Measurements from ENCODE around the gene TMEM208. TPM values are rescaled to one million over a fixed set of nuclear protein-coding genes. Genes with fewer than 3 reads are reported as not detected.

Gene TMEM208
- total RNA-seq, 1 donor, result 27.5 TPM

GRCh38 chr16:67234180-67234597 is 7.3 kb downstream of the TMEM208 start:
- DNase-seq (ENCODE audit: low read depth in 2 of 3, low spot score in 2 of 3), result no peak

- DNase-seq (ENCODE audit: low read depth in 2 of 3, low spot score in 2 of 3), result no peak
Observed at GRCh38 chr16:67235816-67236562, 9.1 kb downstream of the TMEM208 start.

DNA sequence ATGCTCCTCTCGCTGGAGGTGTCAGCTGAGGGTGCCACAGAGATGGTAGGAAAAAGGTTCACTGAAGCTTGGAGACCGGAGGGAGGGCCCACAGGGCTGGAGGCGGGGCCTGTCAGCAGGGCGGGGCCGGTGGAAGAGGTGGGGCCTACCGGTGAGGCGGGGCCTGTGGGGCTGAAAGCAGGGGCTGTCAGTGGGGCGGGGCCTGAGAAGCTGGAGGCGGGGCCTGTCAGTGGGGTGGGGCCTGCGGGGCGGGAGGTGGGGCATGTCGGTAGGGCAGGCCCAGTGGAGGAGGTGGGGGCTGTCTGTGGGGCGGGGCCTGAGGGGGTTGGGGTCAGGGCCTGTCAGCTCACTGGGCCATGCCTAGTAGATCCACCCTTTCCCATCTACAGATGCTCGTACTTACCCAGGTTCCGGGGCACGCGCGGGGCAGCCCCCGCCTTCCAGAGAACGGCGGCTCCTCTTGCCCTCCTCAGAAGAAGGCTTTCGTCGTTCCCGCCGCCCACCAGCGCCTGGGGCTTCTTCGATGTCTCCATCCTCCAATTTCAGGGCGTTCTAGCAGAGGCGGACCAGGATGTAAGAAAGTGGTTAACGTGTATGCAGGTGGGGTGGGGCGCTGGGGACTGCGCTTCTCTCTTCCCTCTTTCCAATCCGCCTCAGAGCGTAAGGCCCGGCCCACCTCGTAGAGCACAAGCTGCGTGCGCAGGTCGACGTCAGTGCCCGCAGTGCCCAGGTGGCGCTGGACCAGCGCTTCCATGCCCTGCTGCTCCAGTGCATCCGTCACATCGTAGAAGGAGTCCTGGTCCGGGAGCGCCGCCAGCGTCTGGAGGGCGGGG is 9.8 kb downstream of the TMEM208 start:
- peak; percentile 47 to 78 (median 67) for DNase-seq (ENCODE audit: low read depth in 2 of 3, low spot score in 2 of 3)

- DNase-seq (ENCODE audit: low read depth in 2 of 3, low spot score in 2 of 3), result no peak
Observed at GRCh38 chr16:67237396-67238277, 10.7 kb downstream of the TMEM208 start.

GRCh38 chr16:67238278-67238575 is 11.3 kb downstream of the TMEM208 start:
- DNase-seq (ENCODE audit: low read depth in 2 of 3, low spot score in 2 of 3), result no peak

GRCh38 chr16:67238806-67239470 is 12.0 kb downstream of the TMEM208 start:
- DNase-seq (ENCODE audit: low read depth in 2 of 3, low spot score in 2 of 3), result no peak

- no peak for DNase-seq (ENCODE audit: low read depth in 2 of 3, low spot score in 2 of 3)
Observed at GRCh38 chr16:67240506-67240905, 13.6 kb downstream of the TMEM208 start.

DNA sequence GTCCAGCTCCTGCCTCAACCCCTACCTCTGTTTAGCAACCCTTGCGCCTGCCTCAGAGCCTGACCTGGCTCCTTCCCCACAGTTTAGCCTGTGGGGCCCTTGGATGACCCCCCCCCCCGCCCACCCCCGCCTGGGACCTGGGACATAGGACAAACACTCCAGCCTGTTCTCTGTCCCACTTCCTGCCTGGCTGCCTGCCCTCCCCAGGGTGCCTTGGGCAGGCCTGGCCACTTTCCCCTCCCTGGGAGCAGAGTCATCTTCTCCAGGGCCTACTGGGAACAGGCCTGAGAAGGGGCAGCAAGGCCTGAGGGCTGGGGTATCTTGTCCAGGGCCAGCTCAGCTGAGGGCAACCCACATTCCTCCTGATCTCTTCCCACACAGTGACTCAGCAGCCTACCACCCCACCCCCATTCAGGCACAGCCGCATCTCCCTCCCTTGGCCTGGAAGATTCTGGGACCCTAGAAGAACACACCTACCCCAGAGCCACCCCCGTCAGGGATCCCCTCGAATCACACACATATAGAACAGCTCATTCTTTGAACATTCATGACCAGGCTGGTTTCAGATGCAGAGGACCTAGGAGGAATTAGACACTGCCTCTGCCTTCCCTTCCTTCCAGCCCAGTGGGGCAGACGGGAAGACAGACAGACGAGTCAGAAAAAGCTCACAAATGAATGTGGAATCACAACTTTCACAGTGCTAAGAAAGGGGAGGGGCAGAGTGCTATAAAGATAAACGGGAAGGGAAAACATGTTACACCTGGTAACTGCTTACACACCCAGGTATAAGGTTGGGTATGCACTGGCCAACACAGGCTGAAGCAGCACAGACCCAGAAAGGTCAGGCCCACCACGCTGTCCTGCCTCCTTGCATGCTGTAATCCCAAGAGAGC is 14.3 kb downstream of the TMEM208 start:
- no peak for DNase-seq (ENCODE audit: low read depth in 2 of 3, low spot score in 2 of 3)

- DNase-seq (ENCODE audit: low read depth in 2 of 3, low spot score in 2 of 3), result no peak
Observed at GRCh38 chr16:67242138-67242730, 15.3 kb downstream of the TMEM208 start.

GRCh38 chr16:67243481-67243880 is 16.6 kb downstream of the TMEM208 start:
- DNase-seq (ENCODE audit: low read depth in 2 of 3, low spot score in 2 of 3), result no peak

GRCh38 chr16:67244387-67245185 is 17.7 kb downstream of the TMEM208 start:
- DNase-seq (ENCODE audit: low read depth in 2 of 3, low spot score in 2 of 3), result peak; percentile 50 to 95 (median 94)

GRCh38 chr16:67245186-67245585 is 18.3 kb downstream of the TMEM208 start:
- DNase-seq (ENCODE audit: low read depth in 2 of 3, low spot score in 2 of 3), result no peak

DNA sequence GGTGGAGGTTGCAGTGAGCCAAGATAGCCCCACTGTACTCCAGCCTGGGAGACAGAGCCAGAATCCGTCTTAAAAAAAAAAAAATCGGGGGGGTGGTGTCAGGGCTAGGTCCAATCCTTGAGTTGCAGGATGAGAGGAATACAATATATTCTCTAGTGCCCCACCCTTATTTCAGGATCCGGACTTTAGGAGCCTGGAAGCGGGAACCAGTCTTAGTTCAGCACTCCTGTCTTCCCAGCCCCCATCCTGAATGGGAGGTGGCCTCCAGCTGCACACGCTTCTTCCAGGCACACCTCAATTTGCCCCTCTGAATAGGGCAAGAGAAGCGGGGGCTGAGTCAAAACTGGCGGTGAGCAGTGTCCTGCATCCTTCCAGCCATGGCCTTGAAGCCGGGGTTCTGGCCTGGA is 18.7 kb downstream of the TMEM208 start:
- DNase-seq (ENCODE audit: low read depth in 2 of 3, low spot score in 2 of 3), result no peak

DNA sequence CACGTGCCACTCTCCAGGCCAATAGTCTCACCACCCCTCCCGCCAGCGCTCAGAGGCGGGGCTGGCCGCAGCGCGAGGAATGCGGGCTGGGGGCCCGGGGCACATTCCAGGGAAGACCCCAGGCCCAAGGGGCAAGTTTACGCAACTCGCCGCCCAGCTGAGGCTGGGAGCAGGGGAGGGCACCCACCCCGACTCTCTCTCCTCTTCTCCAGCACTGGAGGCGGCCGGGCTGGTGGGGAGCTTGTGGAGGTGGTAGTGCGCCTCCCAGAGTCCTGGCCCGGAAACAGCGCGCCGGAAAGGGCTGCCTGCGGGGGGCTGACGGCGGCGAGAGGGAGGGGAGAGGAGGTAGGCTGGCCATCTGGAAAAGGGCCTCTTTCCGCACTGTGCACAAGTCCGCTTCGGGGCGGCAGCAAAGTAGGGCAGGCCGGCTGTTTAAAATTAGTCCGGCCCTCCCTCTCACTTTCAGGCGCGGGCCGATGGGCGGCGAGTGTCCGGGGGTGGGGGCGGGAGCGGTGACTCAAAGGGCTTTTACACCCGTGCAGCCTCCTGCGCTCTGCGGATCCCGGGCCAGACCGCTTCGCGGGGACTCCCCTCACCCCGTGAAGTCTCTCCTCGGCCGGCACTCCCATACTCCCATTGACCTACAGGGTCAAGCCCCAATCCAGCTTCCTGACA is 19.3 kb downstream of the TMEM208 start:
- peak in 2 of 3 donors; percentile 57 to 61 for DNase-seq (ENCODE audit: low read depth in 2 of 3, low spot score in 2 of 3)

- DNase-seq (ENCODE audit: low read depth in 2 of 3, low spot score in 2 of 3), result no peak
Observed at GRCh38 chr16:67246756-67247191, 19.8 kb downstream of the TMEM208 start.

GRCh38 chr16:67247192-67248072 is 20.5 kb downstream of the TMEM208 start, which contains the start of gene FHOD1:
Gene FHOD1 (minus strand): TSS chr16:67247481. CDS start chr16:67247410, 71 bp downstream.
- DNase-seq (ENCODE audit: low read depth in 2 of 3, low spot score in 2 of 3), result peak; percentile 70 to 95 (median 90)

- DNase-seq (ENCODE audit: low read depth in 2 of 3, low spot score in 2 of 3), result no peak
Observed at GRCh38 chr16:67248073-67248400, 21.1 kb downstream of the TMEM208 start.
